HG03378 (cell line): Measurements from ENCODE around the gene CCDC106.
A peak's percentile ranks its signal among the peaks of the same experiment; 100 is the strongest.

Source experiments
- ATAC-seq: cut with Tn5 transposase; IDR thresholded peaks from one replicate; pipeline ENCODE4 v1.9.1; 2021; ENCODE audit warnings: mild to moderate bottlenecking, moderate library complexity; ENCODE audit not compliant: unreplicated experiment

The CCDC106 gene

DNA sequence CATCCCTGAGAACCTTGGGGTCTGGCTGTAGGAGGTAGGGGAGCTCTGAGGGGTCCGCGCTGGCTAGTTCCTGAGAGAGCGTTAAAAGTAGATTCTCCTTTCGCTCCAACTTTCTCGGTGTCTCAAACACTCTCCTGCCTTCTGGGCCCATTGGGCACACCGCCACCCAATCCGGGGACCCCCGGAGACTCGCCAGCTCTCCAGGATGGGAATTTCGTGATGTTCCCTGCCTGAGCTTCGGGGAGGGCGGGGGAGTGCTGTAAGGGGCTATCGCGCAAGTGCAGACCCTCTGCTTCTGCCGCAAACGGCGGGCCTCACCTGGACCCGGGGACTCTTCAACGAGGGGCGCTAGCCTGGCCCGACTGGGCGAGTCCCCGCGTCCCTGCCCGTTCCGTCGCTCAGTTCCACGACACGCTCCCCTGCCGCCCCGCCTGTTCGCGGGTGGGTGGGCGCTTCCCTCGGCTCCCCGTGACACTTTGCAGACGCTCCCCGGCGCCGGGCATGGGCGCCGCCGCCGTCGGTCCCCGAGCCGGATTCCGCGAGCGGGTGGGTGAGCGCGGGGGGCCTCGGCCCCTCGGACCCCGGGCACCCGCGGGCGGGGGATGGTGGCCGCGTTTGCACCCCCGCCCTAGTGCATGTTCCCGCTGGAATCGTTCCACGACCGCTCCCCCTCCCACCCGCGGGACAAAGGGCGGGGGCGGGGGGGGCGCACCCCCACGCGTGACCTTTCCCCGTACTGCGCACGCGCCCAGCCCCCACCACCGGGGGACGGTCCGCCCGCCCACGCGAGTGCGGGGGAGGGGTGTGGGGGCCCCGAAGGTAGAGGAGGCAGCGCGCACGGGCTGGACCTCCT lies at the start of gene CCDC106:
TSS of gene CCDC106 (plus strand) at position 481 of the 853 bp plus-strand sequence. CDS start 835 bp downstream, outside the sequence.
- ATAC-seq = no peak

DNA sequence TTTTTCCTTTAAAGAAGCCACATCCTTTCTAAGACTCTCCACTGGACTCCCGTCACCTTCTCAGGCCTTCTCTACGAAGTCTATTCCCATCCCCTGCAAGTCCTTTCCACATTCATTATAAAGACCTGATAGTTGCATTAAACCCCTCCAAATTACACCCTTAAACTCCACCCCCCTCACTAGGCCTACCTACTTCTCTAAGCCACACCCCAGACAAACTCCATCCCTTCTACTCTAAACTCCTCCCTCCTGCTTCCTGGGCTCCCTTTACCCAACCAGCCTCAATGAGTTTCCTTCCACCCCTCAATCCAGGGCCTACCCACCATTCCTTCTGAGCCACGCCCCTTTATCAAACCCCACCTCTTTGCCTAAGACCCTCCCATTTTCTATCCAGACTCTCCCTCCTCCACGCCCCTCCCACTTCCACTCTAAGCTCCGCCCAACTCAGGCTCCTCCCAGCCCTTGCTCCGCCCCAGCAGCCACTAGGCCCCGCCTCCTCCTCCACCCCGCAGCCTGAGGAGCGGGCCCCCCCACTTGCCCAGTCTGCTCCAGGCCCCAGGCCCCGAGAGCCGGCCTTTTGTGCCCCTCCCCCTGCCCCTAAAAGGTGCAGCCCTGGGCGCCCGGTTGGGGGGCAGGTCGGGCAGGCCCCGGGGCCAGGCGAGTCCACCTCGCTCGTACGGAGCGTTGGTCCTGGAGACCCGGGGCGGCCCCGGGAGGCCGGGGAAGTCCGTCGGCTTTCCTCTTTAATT lies 49.1 kb upstream of the CCDC106 start:
- ATAC-seq = peak; percentile 43

GRCh38 chr19:55599468-55599841 lies 48.6 kb upstream of the CCDC106 start, which contains the start of gene FIZ1:
TSS of gene FIZ1 (minus strand) at chr19:55599517. CDS start at chr19:55597865, 1,652 bp downstream.
- peak; percentile 39 for ATAC-seq

- ATAC-seq = peak; percentile 42
Observed at GRCh38 chr19:55599842-55600661, 48.0 kb upstream of the CCDC106 start, which contains the start of gene ZNF524. TSS of gene ZNF524 (plus strand) at chr19:55600288. CDS start at chr19:55602113, 1,825 bp downstream.

DNA sequence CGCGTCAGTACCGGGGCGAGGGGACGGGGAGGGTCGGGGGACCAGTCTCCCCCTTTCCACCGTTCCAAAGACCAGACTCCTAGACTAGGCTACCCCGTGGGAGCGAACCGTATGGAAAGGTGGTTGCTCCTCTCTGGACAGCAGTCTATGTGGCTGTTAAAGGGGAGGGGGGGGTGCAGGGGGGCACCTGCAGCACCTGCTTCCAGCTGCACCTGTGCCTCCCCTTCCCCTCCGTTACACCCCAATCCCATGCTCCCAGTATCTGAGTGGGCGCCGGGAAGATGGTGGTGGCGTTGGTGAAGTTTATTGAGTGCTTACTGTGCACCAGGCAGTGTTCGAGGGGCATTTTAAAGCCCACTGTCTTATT lies 47.4 kb upstream of the CCDC106 start:
- ATAC-seq = no peak

GRCh38 chr19:55601084-55601483 lies 46.9 kb upstream of the CCDC106 start:
- no peak for ATAC-seq

DNA sequence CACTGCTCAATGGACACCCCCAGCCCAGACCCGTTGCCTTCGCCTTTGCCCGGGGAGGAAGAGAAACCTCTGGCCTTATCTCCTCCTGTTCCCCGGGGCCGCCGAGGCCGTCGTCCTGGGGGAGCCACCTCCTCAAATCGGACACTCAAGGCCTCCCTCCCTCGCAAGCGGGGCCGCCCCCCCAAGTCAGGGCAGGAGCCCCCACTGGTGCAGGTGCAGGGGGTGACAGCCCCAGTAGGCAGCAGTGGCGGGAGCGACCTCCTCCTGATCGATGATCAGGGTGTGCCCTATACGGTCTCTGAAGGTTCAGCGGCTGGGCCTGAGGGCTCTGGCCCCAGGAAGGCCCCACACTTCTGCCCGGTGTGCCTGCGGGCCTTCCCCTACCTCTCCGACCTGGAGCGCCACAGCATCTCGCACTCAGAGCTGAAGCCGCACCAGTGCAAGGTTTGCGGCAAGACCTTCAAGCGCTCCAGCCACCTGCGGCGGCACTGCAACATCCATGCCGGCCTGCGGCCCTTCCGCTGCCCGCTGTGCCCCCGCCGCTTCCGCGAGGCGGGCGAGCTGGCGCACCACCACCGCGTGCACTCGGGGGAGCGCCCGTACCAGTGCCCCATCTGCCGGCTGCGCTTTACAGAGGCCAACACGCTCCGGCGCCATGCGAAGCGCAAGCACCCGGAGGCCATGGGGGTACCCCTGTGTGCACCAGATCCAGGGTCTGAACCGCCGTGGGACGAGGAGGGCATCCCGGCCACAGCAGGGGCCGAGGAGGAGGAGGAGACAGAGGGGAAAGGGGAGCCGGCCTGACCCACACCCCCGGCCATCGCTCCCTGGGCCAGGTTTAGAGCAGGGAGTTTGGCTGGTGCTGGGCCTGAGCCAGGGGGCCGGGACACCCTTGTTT lies 45.7 kb upstream of the CCDC106 start:
- ATAC-seq = no peak

DNA sequence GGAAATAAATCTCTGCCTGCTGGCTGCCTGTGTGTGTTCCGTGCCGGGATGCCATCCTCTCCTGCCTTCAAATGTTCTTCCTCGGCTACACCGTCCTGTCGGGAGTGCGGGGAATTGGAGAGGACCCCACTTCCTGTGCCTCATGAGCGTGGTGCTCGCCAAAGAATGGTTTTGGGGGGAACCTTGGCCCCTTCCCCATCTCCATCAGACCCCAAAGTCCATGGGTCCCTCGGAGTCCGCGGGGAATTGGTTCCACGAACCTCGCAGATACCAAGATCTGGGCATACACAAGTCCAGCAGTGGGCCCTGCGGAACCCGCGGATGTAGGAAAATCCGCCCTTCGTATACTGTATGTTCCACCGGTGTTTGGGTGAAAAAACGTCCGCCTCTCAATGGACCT lies 44.9 kb upstream of the CCDC106 start:
- no peak for ATAC-seq

DNA sequence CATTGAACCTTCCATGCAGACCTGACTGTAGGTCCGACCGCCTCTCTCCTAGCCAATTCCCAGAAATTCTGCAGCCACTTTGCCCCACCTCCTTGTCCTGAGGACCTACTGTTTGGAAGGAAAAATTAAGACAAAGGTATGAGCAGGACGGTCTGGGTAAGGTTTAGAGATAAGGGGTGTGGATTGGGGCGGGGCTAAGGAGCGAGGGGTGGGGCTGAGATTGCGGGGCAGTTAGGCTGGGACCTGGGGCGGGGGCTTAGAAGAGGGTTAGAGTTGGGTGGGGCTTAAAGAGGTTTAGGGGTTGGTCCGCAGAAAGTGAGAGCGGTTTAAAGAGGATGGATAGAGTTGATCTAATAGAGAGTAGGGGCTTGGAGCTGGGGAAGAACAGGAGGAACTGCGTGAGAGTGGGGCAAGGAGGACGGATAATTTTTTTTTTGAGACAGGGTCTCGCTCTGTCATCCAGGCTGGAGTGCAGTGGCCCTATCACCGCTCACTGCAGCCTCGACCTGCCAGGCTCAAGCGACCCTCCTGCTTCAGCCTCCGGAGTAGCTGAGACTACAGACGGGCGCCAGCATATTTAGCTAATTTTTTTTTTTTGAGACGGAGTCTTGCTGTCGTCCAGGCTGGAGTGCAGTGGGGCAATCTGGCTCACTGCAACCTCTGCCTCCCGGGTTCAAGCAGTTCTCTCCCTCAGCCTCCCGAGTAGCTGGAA lies 44.3 kb upstream of the CCDC106 start:
- no peak for ATAC-seq

DNA sequence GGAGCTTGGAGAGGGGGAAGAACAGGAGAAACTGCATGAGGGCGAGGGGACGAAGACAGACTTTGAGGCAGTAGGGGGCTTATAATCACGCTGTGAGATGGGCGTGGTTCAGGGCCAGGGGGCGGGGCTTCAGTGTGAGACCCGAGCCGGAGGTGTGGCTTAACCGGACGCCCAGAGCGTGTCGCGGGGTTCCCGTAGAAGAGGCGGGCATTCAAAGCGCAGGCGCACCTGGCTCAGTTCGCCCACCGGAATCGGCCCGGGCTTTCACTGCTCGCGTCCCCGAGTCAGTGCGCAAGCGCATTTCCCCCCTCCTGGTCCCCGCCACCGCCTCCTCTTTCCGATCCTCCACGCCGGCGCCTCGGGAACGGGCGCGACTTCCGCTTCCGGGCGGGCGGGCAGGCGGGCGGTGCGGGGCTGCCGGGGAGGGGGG lies 42.8 kb upstream of the CCDC106 start:
- ATAC-seq = peak; percentile 43

DNA sequence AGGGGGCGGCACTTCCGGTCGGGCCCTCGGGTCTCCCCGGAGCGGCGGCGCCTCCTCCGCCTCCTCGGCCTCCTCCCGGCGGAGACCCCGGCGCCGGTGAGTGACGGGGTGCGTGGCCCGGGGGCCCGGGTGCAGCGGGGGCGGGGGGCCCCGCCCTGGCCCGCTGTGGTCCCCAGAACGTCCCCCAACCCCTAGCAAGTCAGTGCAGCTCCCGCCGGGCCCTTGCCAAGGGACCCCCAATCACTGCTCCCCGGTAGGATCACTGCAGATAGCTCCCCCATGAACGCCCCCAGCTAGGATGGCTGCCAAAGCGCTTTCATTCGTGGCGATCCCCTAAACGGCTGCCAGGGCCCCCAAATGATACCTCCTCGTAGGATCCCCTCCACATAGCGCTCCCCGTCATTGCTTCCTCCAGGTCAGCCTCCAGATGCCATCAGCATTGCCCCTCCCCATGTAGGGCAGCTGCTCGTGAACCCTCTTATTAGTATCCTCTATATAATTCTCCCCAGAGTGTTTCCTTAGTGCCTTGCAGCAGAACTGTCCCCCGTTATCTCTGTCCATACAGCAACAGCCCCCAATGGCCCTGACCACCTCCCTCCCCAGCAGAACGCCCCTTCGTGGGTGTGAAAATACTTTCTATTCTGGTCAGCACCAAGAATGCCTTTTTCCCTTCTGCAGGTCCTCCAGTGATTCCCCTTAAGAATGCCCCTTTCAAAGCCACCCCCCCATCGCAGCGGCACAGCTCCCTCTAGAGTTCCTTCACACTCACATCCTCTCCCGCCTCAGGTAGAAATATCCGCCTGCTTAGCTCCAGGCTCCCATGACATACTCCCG lies 42.2 kb upstream of the CCDC106 start, which contains the start of gene ZNF865:
TSS of gene ZNF865 (plus strand) at position 11 of the 834 bp plus-strand sequence. CDS start 7,972 bp downstream, outside the sequence.
- no peak for ATAC-seq

DNA sequence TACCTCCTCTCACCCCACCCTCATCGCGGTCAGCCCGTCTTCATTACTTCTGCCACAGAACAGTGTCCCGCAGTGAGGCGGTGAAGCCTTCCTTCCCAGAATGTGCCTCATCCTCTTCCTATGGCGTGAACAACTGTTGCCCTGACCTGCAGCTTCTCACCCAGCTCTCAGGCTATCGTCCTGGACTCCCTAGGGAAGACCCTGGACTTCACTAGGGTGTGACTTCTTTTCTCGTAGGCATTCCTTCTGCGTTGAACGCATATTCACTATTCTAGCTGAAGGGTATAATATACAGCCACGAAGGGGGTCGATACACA lies 41.6 kb upstream of the CCDC106 start:
- ATAC-seq = no peak

DNA sequence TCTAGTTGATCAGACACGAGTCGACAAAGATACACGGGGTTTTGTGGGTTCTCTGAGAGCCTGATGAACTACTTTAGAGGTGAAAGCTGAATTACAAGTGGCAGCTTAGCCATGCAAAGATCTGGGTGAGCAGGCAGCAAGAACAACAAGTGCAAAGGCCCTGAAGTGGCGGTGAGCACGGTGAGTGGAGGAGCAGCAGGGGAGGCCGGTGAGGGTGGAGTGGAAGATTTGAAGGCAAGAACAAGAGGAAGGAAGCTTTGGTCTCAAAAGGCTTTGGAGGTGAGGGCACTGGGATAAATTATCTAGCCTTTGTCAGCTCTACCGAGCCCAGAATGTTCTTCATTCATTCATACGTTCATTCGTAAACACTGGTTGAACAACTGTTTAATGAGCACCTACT lies 41.2 kb upstream of the CCDC106 start:
- ATAC-seq = no peak

DNA sequence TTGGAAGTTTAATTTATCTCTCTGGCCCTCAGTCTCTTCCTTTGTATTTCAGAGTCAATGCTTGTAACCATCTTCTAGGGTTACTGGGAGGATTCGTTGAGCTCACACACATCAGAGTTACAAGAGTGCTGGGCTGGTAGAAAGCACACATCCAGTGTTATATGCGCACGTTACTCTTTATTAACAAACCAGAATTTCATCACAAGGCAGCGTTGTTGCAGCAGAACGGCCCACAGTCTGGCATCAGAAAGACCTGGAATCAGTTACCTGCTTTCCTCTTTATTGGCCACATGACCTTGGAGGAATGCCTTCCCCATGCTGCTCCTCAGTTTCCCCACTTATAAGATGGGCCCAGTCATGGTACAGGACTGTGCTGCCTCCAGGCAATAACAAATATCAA lies 38.7 kb upstream of the CCDC106 start:
- no peak for ATAC-seq

DNA sequence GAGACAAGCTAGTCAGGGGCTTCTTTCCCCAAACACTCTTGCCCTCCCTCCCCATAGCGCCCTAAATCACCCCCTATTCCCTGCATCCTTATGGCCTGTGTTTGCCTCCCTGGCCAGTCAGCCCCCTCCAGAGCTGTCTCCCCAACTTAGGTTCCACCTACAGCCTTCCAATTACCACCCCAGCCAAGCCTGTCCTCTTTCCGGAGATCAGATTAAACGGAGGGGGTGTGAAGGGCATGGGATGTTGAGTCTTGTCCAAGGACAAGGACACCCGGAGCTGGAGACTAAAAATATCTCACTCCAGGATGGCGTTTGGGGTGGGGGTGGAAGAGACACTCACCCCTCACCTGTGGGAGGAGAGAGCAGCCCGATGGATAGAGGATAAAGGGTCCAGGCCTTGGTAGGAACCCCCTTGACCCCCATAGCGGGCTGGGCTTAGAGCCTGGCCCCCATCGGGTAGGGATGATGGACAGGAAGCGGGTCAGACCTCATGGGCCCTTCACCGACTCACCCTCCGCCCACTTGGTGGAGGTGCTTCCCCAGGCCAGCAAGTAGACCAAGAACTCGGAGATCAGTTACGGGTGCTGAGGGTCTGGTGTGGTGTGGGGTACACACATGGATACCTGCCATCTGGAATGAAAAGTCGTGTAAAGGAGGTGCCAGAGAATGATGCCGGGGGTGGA lies 36.6 kb upstream of the CCDC106 start:
- no peak for ATAC-seq

DNA sequence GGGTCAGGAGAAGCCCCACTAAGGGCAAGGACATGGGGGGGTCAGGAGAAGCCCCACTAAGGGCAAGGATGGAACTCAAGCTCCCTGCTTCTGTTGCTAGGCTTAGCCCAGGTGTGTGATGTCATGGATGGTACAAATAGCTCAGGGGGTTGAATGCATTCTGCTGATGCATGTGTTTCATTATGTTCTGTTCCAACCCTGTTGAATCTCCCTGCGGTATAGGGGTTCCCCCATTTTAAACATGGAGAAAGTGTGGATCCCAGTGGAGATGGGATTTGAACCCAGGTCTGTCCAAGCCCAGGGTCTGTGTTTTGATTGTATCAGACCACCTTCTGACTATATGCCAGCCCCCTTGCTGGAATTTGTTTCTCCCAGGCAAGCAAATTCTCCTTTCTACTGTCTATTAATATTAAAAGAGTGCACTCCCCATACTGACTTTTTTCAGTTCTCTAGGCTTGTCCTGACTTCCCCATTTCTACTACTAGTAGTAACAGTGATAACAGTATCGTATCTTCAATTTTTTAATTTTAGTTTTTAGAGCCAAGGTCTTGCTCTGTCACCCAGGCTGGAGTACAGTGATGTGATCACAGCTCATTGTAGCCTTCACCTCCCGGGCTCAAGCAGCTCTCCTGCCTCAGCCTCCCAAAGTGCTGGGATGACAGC lies 35.9 kb upstream of the CCDC106 start:
- no peak for ATAC-seq

- no peak for ATAC-seq
Observed at GRCh38 chr19:55613396-55613795, 34.6 kb upstream of the CCDC106 start.
